Keratinocyte (primary cell): ENCODE results near the gene GRIK2. TPM values are rescaled to one million over a fixed set of nuclear protein-coding genes. Genes with fewer than 3 reads are reported as not detected.
A peak's percentile ranks its signal among the peaks of the same experiment; 100 is the strongest.

ENCODE experiments used
- DNase-seq: peaks from one replicate; pipeline ENCODE4 v3.0.0-alpha.2; 2011; ENCODE audit warnings: low read depth, missing footprints, low spot score
- FAIRE-seq: peaks from 2 replicates; lab custom pipeline; 2011; peaks lifted over from hg19 to GRCh38; lab: Jason Lieb, UNC
- H2AFZ ChIP-seq: 2 replicates; pipeline ENCODE4 v1.6.0; 2012; ENCODE audit warnings: low read length, control low read depth, inconsistent platforms; ENCODE audit not compliant: control insufficient read depth
- H3K27ac ChIP-seq: 2 replicates; pipeline ENCODE4 v1.5.1; 2011; ENCODE audit warnings: low read length; ENCODE audit not compliant: control insufficient read depth, insufficient read depth
- H3K27me3 ChIP-seq: 3 replicates; pipeline ENCODE4 v1.6.0; 2011; ENCODE audit warnings: low read length; ENCODE audit not compliant: control insufficient read depth, insufficient read depth; ENCODE audit errors: extremely low read depth
- H3K36me3 ChIP-seq, 2 experiments: 2 replicates in 1 of 2; 3 replicates in 1 of 2; pipeline ENCODE4 v1.5.1; 2011; ENCODE audit warnings: low read length in 2 of 2, mild to moderate bottlenecking in 1 of 2; ENCODE audit not compliant: control insufficient read depth in 2 of 2, insufficient read depth in 2 of 2; ENCODE audit errors: extremely low read depth in 1 of 2
- H3K4me1 ChIP-seq: 3 replicates; pipeline ENCODE4 v1.5.1; 2011; ENCODE audit warnings: low read length; ENCODE audit not compliant: control insufficient read depth, insufficient read depth; ENCODE audit errors: extremely low read depth
- H3K4me2 ChIP-seq: 3 replicates; pipeline ENCODE4 v1.6.0; 2011; ENCODE audit warnings: low read depth, low read length; ENCODE audit not compliant: control insufficient read depth, insufficient read depth; ENCODE audit errors: extremely low read depth
- H3K4me3 ChIP-seq, 3 experiments: fragments of 200-600 bp in 1 of 3; sonication (generic) in 1 of 3; 2 replicates in 2 of 3; 3 replicates in 1 of 3; pipeline ENCODE4 v1.5.1; 2011 to 2016; ENCODE audit warnings: low read length in 3 of 3, mild to moderate bottlenecking in 3 of 3, control low read depth in 2 of 3, inconsistent platforms in 1 of 3, low read depth in 1 of 3, mixed read lengths in 1 of 3, mixed run types in 1 of 3, moderate library complexity in 1 of 3; ENCODE audit not compliant: control insufficient read depth in 2 of 3, insufficient read depth in 2 of 3; ENCODE audit errors: extremely low read depth in 1 of 3
- H3K79me2 ChIP-seq: 2 replicates; pipeline ENCODE4 v1.6.0; 2012; ENCODE audit warnings: low read length; ENCODE audit not compliant: control insufficient read depth, insufficient read depth
- H3K9ac ChIP-seq: 3 replicates; pipeline ENCODE4 v1.6.0; 2011; ENCODE audit warnings: low read length; ENCODE audit not compliant: control insufficient read depth, insufficient read depth; ENCODE audit errors: extremely low read depth
- H3K9me1 ChIP-seq: 3 replicates; pipeline ENCODE4 v1.6.0; 2011; ENCODE audit warnings: low read length; ENCODE audit not compliant: control insufficient read depth, insufficient read depth; ENCODE audit errors: extremely low read depth
- H3K9me3 ChIP-seq: 2 replicates; pipeline ENCODE4 v1.5.1; 2012; ENCODE audit warnings: low read depth, low read length; ENCODE audit not compliant: control insufficient read depth
- H4K20me1 ChIP-seq: 3 replicates; pipeline ENCODE4 v1.6.0; 2011; ENCODE audit warnings: low read length; ENCODE audit not compliant: control insufficient read depth, insufficient read depth; ENCODE audit errors: extremely low read depth
- EZH2 ChIP-seq: IDR thresholded peaks from one replicate; pipeline ENCODE4 v1.6.1; 2012; ENCODE audit warnings: inconsistent platforms, mild to moderate bottlenecking, low read length, moderate library complexity
- dilution Hi-C: fragments of 300-500 bp; cut with MboI; formaldehyde crosslinking; loops from one replicate; pipeline ENCODE4 v1.7.0; 2020; ENCODE audit warnings: low sequenced_read_pairs; ENCODE audit not compliant: extremely low pct_ligation_motif_present
- polyA minus RNA-seq, 3 experiments: library from RNA; depleted of rRNA, polyadenylated mRNA; stranded (reverse); fragments of >200 nt; gene quantifications; 1 replicate in 1 of 3; 2 replicates in 1 of 3; 3 replicates in 1 of 3; pipeline ENCODE4 v1.2.3, GENCODE V29; 2011
- polyA plus RNA-seq, 5 experiments: library from polyadenylated mRNA; depleted of rRNA in 3 of 5; stranded (reverse) in 3 of 5; stranded (forward) in 1 of 5; unstranded in 1 of 5; fragments of >200 nt; gene quantifications; 1 replicate in 1 of 5; 2 replicates in 3 of 5; 3 replicates in 1 of 5; pipeline versions ENCODE4 v1.2.1 to v1.2.3, GENCODE V29; 2011 to 2012; ENCODE audit warnings: missing spikeins in 2 of 5, low read depth in 1 of 5, low replicate concordance in 1 of 5
- TF ChIP-seq, protein P1 (sequence below), 3 experiments: IDR thresholded peaks in 1 of 3; conservative IDR thresholded peaks in 1 of 3; optimal IDR thresholded peaks in 1 of 3; 2 replicates in 2 of 3; 3 replicates in 1 of 3; pipeline versions ENCODE3 to v1.5.1; 2011; ENCODE audit warnings: low read length in 3 of 3, mild to moderate bottlenecking in 3 of 3, moderate library complexity in 2 of 3, control low read depth in 1 of 3, inconsistent platforms in 1 of 3; ENCODE audit not compliant: insufficient read depth in 2 of 3; ENCODE audit errors: extremely low read depth in 1 of 3

The GRIK2 gene
- 0.01 to 0.26 TPM (median 0.03 TPM) in 3 replicates for polyA plus RNA-seq
- polyA plus RNA-seq (2011; ENCODE audit: low read depth): 0.24 TPM
- 0.09 and 0.10 TPM in 2 replicates for polyA plus RNA-seq (2011; cell fraction: cytosol; rRNA removed)
- polyA plus RNA-seq (2011; cell fraction: nucleus; rRNA removed): 0.24 and 0.29 TPM in 2 replicates
- 0.13 and 0.16 TPM in 2 replicates for polyA plus RNA-seq (2012; ENCODE audit: low replicate concordance)
- polyA minus RNA-seq: 0.35 to 0.46 TPM in 2 of 3 replicates, not detected in the other
- not detected for polyA minus RNA-seq (2011; cell fraction: cytosol; rRNA and poly(A)+ RNA removed)
- 0.84 and 1.1 TPM in 2 replicates for polyA minus RNA-seq (2011; cell fraction: nucleus; rRNA and poly(A)+ RNA removed)

DNA sequence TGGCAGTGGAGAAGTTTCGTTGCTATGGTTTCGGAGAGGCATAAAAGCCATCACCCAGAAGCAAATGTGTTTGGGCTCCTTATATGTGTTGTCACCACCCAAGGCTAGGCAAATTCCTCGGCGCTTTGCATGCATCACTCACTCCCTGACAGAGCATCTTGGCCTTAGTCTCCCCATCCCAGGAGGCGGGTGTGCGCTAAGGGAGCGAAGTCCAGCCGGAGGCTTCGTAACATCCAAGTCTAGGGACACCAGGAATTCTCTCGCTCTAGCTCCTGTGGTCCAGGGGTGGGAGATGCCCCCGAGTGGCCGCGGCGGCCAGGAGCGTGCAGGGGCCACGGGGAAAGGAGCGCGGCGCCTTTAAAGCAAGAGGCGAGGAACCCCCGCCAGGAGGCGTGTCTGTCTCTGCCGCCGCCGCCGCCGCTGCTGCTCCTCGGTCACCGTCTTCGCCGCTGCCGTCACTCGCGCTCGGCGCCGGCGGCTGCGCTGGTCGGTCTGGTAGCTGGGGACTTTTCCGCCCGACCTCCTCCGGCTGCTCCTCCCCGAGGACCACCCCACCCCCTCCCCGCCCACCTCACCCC lies at the start of gene GRIK2:
TSS of gene GRIK2 (plus strand) at position 458 of the 578 bp plus-strand sequence.
- H2AFZ ChIP-seq: peak within 1 kb of the TSS; percentile 56
- dilution Hi-C loops: no loop called here
- no peak within 1 kb of the TSS for H3K27ac ChIP-seq
- peaks cover 32% of the 10 kb centered on the region for H3K27me3 ChIP-seq
- no peaks in the 10 kb centered on the region for H3K9me1 ChIP-seq
- peak within 1 kb of the TSS; percentile 76 for H3K4me2 ChIP-seq
- H3K36me3 ChIP-seq: no peaks in the 10 kb centered on the region
- H3K4me1 ChIP-seq: peaks cover 5% of the 10 kb centered on the region
- H3K4me3 ChIP-seq: peak within 1 kb of the TSS; percentile 50 to 62 (median 61)
- no peak within 1 kb of the TSS for H3K9ac ChIP-seq
- H3K79me2 ChIP-seq: no peaks in the 10 kb centered on the region
- FAIRE-seq (no peak), DNase-seq (no peak)
- no peak for TF ChIP-seq EZH2
- TF ChIP-seq, protein P1, sequence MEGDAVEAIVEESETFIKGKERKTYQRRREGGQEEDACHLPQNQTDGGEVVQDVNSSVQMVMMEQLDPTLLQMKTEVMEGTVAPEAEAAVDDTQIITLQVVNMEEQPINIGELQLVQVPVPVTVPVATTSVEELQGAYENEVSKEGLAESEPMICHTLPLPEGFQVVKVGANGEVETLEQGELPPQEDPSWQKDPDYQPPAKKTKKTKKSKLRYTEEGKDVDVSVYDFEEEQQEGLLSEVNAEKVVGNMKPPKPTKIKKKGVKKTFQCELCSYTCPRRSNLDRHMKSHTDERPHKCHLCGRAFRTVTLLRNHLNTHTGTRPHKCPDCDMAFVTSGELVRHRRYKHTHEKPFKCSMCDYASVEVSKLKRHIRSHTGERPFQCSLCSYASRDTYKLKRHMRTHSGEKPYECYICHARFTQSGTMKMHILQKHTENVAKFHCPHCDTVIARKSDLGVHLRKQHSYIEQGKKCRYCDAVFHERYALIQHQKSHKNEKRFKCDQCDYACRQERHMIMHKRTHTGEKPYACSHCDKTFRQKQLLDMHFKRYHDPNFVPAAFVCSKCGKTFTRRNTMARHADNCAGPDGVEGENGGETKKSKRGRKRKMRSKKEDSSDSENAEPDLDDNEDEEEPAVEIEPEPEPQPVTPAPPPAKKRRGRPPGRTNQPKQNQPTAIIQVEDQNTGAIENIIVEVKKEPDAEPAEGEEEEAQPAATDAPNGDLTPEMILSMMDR (optimal IDR thresholded peaks at IDR 0.05 in 1 of 3, IDR thresholded peaks at IDR 0.05 in 1 of 3, conservative IDR thresholded peaks at IDR 0.05 in 1 of 3; ENCODE audit: extremely low read depth in 1 of 3, insufficient read depth in 2 of 3, low read length in 3 of 3): peak in 2 of 3 experiments; percentile 44 to 58
- H3K9me3 ChIP-seq: no peaks in the 10 kb centered on the region
- H4K20me1 ChIP-seq: no peaks in the 10 kb centered on the region

DNA sequence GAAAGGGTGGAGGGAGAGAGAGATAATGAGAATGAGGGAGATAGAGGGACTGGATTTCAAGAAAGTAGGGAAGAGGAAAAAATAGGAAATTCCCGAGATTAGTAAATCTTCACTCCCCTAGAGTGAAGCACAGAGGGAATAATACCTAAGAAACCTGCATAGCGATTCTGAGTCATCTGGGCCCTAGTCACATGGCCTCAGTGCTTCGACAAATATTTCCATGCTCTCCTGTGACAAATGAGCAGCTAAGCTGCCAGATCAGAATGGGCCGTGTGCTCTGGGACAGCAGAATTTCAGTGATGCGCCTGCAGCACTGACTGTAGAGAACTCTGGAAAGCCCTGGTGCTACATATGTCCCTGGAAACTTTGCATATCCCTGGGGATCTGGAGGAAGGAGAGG lies 48.6 kb upstream of the GRIK2 start:
- Histone ChIP-seq H3K36me3 (no peaks in the 10 kb centered on the region), H3K4me2 (no peak overlapping the region), H3K27me3 (no peaks in the 10 kb centered on the region), H2AFZ (no peak overlapping the region), H3K9ac (no peak overlapping the region), H3K4me3 (no peak overlapping the region), H3K4me1 (no peaks in the 10 kb centered on the region), H4K20me1 (no peaks in the 10 kb centered on the region), H3K9me1 (no peaks in the 10 kb centered on the region), H3K9me3 (no peaks in the 10 kb centered on the region), H3K27ac (no peak overlapping the region), H3K79me2 (no peaks in the 10 kb centered on the region)
- FAIRE-seq (no peak), DNase-seq (no peak)
- dilution Hi-C loops: no loop called here
- TF ChIP-seq, protein P1 (optimal IDR thresholded peaks at IDR 0.05 in 1 of 3, IDR thresholded peaks at IDR 0.05 in 1 of 3, conservative IDR thresholded peaks at IDR 0.05 in 1 of 3; ENCODE audit: extremely low read depth in 1 of 3, insufficient read depth in 2 of 3, low read length in 3 of 3): no peak
- TF ChIP-seq EZH2: no peak
